Measurements from ENCODE around the gene ZDHHC3. TPM values are rescaled to one million over a fixed set of nuclear protein-coding genes. Genes with fewer than 3 reads are reported as not detected.
"Not testable (repeated sequence)": the region's sequence is repeated elsewhere in the genome, so short reads cannot be mapped to it uniquely, and the experiment has no call there.

Gene ZDHHC3
- total RNA-seq, 1 donor from 2014 or later: 41.2 TPM

DNA sequence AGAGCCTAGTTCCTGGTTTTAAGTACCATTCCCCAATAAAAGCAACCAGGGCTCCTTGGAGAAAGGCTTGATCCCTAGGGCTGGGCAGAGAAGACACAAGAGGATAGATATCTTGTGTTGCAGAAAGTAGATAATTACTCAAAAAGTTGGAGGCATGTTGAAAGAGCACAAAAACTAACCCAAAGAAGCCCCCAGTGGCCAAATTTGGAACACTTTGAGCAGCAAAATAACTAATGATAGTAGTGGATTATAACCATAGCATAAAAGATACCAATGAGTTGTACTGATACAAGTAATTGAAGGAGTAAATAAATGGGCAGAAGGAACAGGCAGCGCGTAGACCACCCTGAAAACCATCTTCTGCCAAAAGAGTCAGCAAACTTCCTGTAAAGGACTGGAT, 12.1 kb upstream of the ZDHHC3 start:
- peaks cover 77% of the 10 kb centered on the region for H3K79me2 ChIP-seq (ENCODE audit: low read depth)
- H3K4me2 ChIP-seq: no peak overlapping the region
- no peaks in the 10 kb centered on the region for H3K36me3 ChIP-seq
- H3K27ac Mint-ChIP-seq: no peak overlapping the region
- H3K4me1 ChIP-seq: peaks cover under 1% of the 10 kb centered on the region
- H2AFZ ChIP-seq (replicated peaks): no peak overlapping the region
- H3K27ac ChIP-seq: no peak overlapping the region
- H3K36me3 Mint-ChIP-seq: peaks cover 28% of the 10 kb centered on the region
- no peaks in the 10 kb centered on the region for H3K9me3 ChIP-seq (ENCODE audit: low read depth)
- H3K4me3 Mint-ChIP-seq: no peak overlapping the region
- TF ChIP-seq EZH2 (IDR thresholded peaks at IDR 0.05) (no peak), EZH2phosphoT487 (IDR thresholded peaks at IDR 0.05) (no peak)
- TF ChIP-seq, protein P1, sequence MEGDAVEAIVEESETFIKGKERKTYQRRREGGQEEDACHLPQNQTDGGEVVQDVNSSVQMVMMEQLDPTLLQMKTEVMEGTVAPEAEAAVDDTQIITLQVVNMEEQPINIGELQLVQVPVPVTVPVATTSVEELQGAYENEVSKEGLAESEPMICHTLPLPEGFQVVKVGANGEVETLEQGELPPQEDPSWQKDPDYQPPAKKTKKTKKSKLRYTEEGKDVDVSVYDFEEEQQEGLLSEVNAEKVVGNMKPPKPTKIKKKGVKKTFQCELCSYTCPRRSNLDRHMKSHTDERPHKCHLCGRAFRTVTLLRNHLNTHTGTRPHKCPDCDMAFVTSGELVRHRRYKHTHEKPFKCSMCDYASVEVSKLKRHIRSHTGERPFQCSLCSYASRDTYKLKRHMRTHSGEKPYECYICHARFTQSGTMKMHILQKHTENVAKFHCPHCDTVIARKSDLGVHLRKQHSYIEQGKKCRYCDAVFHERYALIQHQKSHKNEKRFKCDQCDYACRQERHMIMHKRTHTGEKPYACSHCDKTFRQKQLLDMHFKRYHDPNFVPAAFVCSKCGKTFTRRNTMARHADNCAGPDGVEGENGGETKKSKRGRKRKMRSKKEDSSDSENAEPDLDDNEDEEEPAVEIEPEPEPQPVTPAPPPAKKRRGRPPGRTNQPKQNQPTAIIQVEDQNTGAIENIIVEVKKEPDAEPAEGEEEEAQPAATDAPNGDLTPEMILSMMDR (IDR thresholded peaks at IDR 0.05): peak; percentile 46
- no peaks in the 10 kb centered on the region for H3K27me3 ChIP-seq
- no peaks in the 10 kb centered on the region for H3K27me3 Mint-ChIP-seq (ENCODE audit: insufficient read depth, low read depth)
- no peaks in the 10 kb centered on the region for H3K4me1 Mint-ChIP-seq
- H3K9me3 Mint-ChIP-seq: peaks cover 2% of the 10 kb centered on the region
- no peak overlapping the region for H3K9ac ChIP-seq
- no peak overlapping the region for H3K4me3 ChIP-seq
- H4K20me1 ChIP-seq (ENCODE audit: low read depth): peaks cover 19% of the 10 kb centered on the region
- H3F3A ChIP-seq (ENCODE audit: low read depth): no peaks in the 10 kb centered on the region
- DNase-seq (ENCODE audit: low spot score): no peak

DNA sequence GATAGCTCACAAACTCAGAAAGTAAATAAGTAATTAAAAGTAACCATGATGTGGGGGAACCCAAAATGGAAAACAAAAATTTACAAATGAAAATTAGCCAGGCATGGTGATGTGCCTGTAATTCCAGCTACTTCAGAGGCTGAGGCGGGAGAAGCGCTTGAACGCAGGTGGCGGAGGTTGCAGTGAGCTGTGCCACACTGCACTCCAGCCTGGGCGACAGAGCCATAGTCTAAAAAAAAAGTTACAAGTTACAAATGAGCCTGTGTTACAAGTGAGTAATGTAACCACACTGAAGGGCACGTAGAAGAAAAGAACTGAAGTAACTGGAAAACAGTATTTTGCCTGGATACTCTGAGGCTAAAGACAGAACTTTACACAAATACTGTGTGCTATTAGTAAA, 11.4 kb upstream of the ZDHHC3 start:
- Histone ChIP-seq H3K9ac (no peak overlapping the region), H3K27me3 (no peaks in the 10 kb centered on the region), H3K9me3 (ENCODE audit: low read depth) (no peaks in the 10 kb centered on the region), H3K4me3 (no peak overlapping the region), H3F3A (ENCODE audit: low read depth) (no peaks in the 10 kb centered on the region), H3K79me2 (ENCODE audit: low read depth) (peaks cover 78% of the 10 kb centered on the region), H3K36me3 (no peaks in the 10 kb centered on the region), H2AFZ (replicated peaks) (no peak overlapping the region), H3K4me2 (no peak overlapping the region), H3K4me1 (no peaks in the 10 kb centered on the region), H3K27ac (no peak overlapping the region), H4K20me1 (ENCODE audit: low read depth) (peaks cover 25% of the 10 kb centered on the region)
- Mint-ChIP-seq H3K27ac (no peak overlapping the region), H3K9me3 (peaks cover 2% of the 10 kb centered on the region), H3K36me3 (peaks cover 21% of the 10 kb centered on the region), H3K4me1 (no peaks in the 10 kb centered on the region), H3K27me3 (ENCODE audit: insufficient read depth, low read depth) (no peaks in the 10 kb centered on the region), H3K4me3 (no peak overlapping the region)
- DNase-seq (ENCODE audit: low spot score): no peak
- TF ChIP-seq, protein P1 (IDR thresholded peaks at IDR 0.05): no peak
- no peak for TF ChIP-seq EZH2 (IDR thresholded peaks at IDR 0.05)
- TF ChIP-seq EZH2phosphoT487 (IDR thresholded peaks at IDR 0.05): no peak

DNA sequence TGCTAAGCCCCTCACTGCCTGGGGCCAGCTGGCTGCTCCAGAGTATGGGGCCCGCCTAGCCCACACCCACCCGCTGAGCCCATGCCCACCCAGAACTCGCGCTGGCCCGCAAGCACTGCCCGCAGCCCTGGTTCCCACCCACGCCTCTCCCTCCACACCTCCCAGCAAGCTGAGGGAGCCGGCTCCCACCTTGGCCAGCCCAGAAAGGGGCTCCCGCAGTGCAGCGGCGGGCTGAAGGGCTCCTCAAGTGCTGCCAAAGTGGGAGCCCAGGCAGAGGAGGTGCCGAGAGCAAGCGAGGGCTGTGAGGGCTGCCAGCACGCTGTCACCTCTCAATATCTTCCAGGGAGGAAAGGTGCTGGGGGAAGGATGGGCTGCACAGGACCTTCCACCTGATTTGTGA, 10.4 kb upstream of the ZDHHC3 start:
- not testable (repeated sequence) for H3K9me3 ChIP-seq (ENCODE audit: low read depth); H3K27me3 Mint-ChIP-seq (ENCODE audit: insufficient read depth, low read depth); H3K4me3 Mint-ChIP-seq; H3K27me3 ChIP-seq; H3K27ac Mint-ChIP-seq; H3K36me3 ChIP-seq; H2AFZ ChIP-seq (replicated peaks); H3K27ac ChIP-seq; H3K9ac ChIP-seq; DNase-seq (ENCODE audit: low spot score); H3K4me2 ChIP-seq; H3K4me1 Mint-ChIP-seq; H3F3A ChIP-seq (ENCODE audit: low read depth); H3K4me1 ChIP-seq; H3K9me3 Mint-ChIP-seq; H3K4me3 ChIP-seq
- peaks cover 17% of the 10 kb centered on the region for H3K36me3 Mint-ChIP-seq
- Histone ChIP-seq H4K20me1 (ENCODE audit: low read depth) (peaks cover 33% of the 10 kb centered on the region), H3K79me2 (ENCODE audit: low read depth) (peaks cover 86% of the 10 kb centered on the region)

DNA sequence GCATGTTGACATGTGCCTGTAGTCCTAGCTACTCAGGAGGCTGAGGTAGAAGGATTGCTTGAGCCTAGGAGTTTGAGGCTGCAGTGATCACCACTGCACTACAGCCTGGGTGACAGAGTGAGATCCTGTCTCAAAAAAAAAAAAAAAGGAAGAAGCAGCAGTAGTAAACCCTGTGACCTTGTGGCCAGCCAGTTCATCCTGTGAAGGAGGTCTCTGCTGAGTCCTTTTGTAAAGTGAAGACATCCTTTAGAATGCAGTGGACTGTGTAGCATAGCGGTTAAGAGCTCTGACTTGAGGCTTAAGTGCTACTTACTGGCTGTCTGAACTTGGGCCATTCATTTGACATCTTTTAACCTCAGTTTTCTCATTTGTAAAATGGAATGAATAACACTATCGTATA, 8.4 kb upstream of the ZDHHC3 start:
- Mint-ChIP-seq H3K9me3 (peaks cover 2% of the 10 kb centered on the region), H3K27me3 (ENCODE audit: insufficient read depth, low read depth) (no peaks in the 10 kb centered on the region), H3K27ac (no peak overlapping the region), H3K4me3 (no peak overlapping the region), H3K36me3 (peaks cover 16% of the 10 kb centered on the region), H3K4me1 (no peaks in the 10 kb centered on the region)
- no peak overlapping the region for H3K4me2 ChIP-seq
- no peak overlapping the region for H3K27ac ChIP-seq
- H4K20me1 ChIP-seq (ENCODE audit: low read depth): peaks cover 44% of the 10 kb centered on the region
- peaks cover 99% of the 10 kb centered on the region for H3K79me2 ChIP-seq (ENCODE audit: low read depth)
- no peak overlapping the region for H3K9ac ChIP-seq
- no peaks in the 10 kb centered on the region for H3K4me1 ChIP-seq
- TF ChIP-seq, protein P1 (IDR thresholded peaks at IDR 0.05): no peak
- no peak for TF ChIP-seq EZH2phosphoT487 (IDR thresholded peaks at IDR 0.05)
- no peak for TF ChIP-seq EZH2 (IDR thresholded peaks at IDR 0.05)
- no peaks in the 10 kb centered on the region for H3K27me3 ChIP-seq
- no peaks in the 10 kb centered on the region for H3K36me3 ChIP-seq
- H2AFZ ChIP-seq (replicated peaks): no peak overlapping the region
- no peaks in the 10 kb centered on the region for H3F3A ChIP-seq (ENCODE audit: low read depth)
- H3K9me3 ChIP-seq (ENCODE audit: low read depth): no peaks in the 10 kb centered on the region
- no peak overlapping the region for H3K4me3 ChIP-seq
- no peak for DNase-seq (ENCODE audit: low spot score)

Data from neural progenitor cell (in vitro differentiated cells).